ENCODE results near the gene MPIG6B.

- TF ChIP-seq CTCF (IDR thresholded peaks at IDR 0.05; ENCODE audit: low read length) (no peak), EZH2 (optimal IDR thresholded peaks at IDR 0.05; ENCODE audit: low read depth, low read length) (no peak), EZH2phosphoT487 (IDR thresholded peaks at IDR 0.05; ENCODE audit: low read length) (no peak)
Measured at GRCh38 chr6:31744422-31744821, 21.2 kb downstream of the MPIG6B start.

Data from MM.1S (cell line).